Vagina (tissue), 2 donors: Measurements from ENCODE around the gene EFTUD2. TPM values are rescaled to one million over a fixed set of nuclear protein-coding genes. Genes with fewer than 3 reads are reported as not detected.

Source experiments
- DNase-seq, 2 donors: peaks; one replicate each; pipeline ENCODE4 v3.0.0-alpha.2; 2017; ENCODE audit errors: extremely low spot score in 2 of 2
- H3K27ac ChIP-seq: fragments of 200-600 bp; sonication (generic); one replicate; pipeline ENCODE4 v1.5.1; 2019
- H3K27me3 ChIP-seq: fragments of 200-600 bp; sonication (generic); one replicate; pipeline ENCODE4 v1.5.1; 2019
- H3K36me3 ChIP-seq, 2 donors: fragments of 200-600 bp; sonication (generic); one replicate each; pipeline ENCODE4 v1.5.1; 2017 to 2019
- H3K4me1 ChIP-seq: fragments of 200-600 bp; sonication (generic); one replicate; pipeline ENCODE4 v1.5.1; 2019
- H3K4me3 ChIP-seq, 2 donors: fragments of 200-600 bp; sonication (generic); 1 replicate in 1 of 2; 2 replicates in 1 of 2; pipeline ENCODE4 v1.5.1; 2016 to 2019
- H3K9me3 ChIP-seq: fragments of 200-600 bp; sonication (generic); one replicate; pipeline ENCODE4 v1.5.1; 2019
- CTCF ChIP-seq, 3 experiments: fragments of 450-650 bp in 2 of 3; fragments of 200-600 bp in 1 of 3; sonication (generic) in 1 of 3; IDR thresholded peaks; one replicate each; pipeline ENCODE4 v1.5.1; 2017 to 2019; ENCODE audit warnings: antibody characterized with exemption in 3 of 3, mild to moderate bottlenecking in 2 of 3, moderate library complexity in 2 of 3
- POLR2A ChIP-seq, 2 donors: fragments of 450-650 bp; IDR thresholded peaks; one replicate each; pipeline ENCODE4 v1.6.1; 2017; ENCODE audit warnings: antibody characterized with exemption in 2 of 2, mild to moderate bottlenecking in 2 of 2, moderate library complexity in 2 of 2
- POLR2AphosphoS5 ChIP-seq, 2 donors: sonication (generic); formaldehyde crosslinking; IDR thresholded peaks; one replicate each; pipeline ENCODE4 v1.9.0; 2017; ENCODE audit warnings: antibody characterized with exemption in 2 of 2, mild to moderate bottlenecking in 2 of 2, low read depth in 1 of 2; ENCODE audit not compliant: insufficient read depth in 1 of 2
- intact Hi-C: fragments of 100-400 bp; cut with DNase I; formaldehyde crosslinking; loops from one replicate; pipeline ENCODE4 v1.15.1; 2023
- total RNA-seq: library from RNA; depleted of rRNA; stranded (reverse); fragments of >200 nt; gene quantifications from one replicate; pipeline ENCODE4 v1.2.3, GENCODE V29; 2016

EFTUD2 gene
- total RNA-seq, 1 donor from 2014 or later = 55.5 TPM

GRCh38 chr17:44837196-44837595 is 62.0 kb downstream of the EFTUD2 start:
- intact Hi-C loops = no loop called here
- H3K27ac ChIP-seq = no peak overlapping the region
- no peaks in the 10 kb centered on the region for H3K4me1 ChIP-seq
- DNase-seq = no peak
- TF ChIP-seq CTCF (IDR thresholded peaks at IDR 0.05) (no peak), POLR2A (IDR thresholded peaks at IDR 0.05) (no peak), POLR2AphosphoS5 (IDR thresholded peaks at IDR 0.05; ENCODE audit: insufficient read depth in 1 of 2, low read depth in 1 of 2) (no peak)
- H3K9me3 ChIP-seq = no peaks in the 10 kb centered on the region
- no peaks in the 10 kb centered on the region for H3K27me3 ChIP-seq
- no peaks in the 10 kb centered on the region for H3K36me3 ChIP-seq
- H3K4me3 ChIP-seq = no peak overlapping the region

- no peak overlapping the region for H3K4me3 ChIP-seq
- no peaks in the 10 kb centered on the region for H3K27me3 ChIP-seq
- intact Hi-C loops = no loop called here
- no peak overlapping the region for H3K27ac ChIP-seq
- H3K9me3 ChIP-seq = no peaks in the 10 kb centered on the region
- H3K4me1 ChIP-seq = peaks cover 12% of the 10 kb centered on the region
- DNase-seq = no peak
- no peaks in the 10 kb centered on the region for H3K36me3 ChIP-seq
- TF ChIP-seq POLR2A (IDR thresholded peaks at IDR 0.05) (no peak), CTCF (IDR thresholded peaks at IDR 0.05) (no peak), POLR2AphosphoS5 (IDR thresholded peaks at IDR 0.05; ENCODE audit: insufficient read depth in 1 of 2, low read depth in 1 of 2) (no peak)
These were observed 66.4 kb downstream of the EFTUD2 start for GRCh38 chr17:44832805-44833204.

GRCh38 chr17:44831371-44831770 is 67.9 kb downstream of the EFTUD2 start:
- H3K4me3 ChIP-seq = no peak overlapping the region
- peaks cover 12% of the 10 kb centered on the region for H3K4me1 ChIP-seq
- no peaks in the 10 kb centered on the region for H3K27me3 ChIP-seq
- H3K36me3 ChIP-seq = no peaks in the 10 kb centered on the region
- intact Hi-C loops = no loop called here
- DNase-seq = no peak
- no peak for TF ChIP-seq POLR2A (IDR thresholded peaks at IDR 0.05)
- no peak for TF ChIP-seq CTCF (IDR thresholded peaks at IDR 0.05)
- TF ChIP-seq POLR2AphosphoS5 (IDR thresholded peaks at IDR 0.05; ENCODE audit: insufficient read depth in 1 of 2, low read depth in 1 of 2) = no peak
- H3K27ac ChIP-seq = no peak overlapping the region
- no peaks in the 10 kb centered on the region for H3K9me3 ChIP-seq

- H3K27me3 ChIP-seq = no peaks in the 10 kb centered on the region
- no peak for DNase-seq
- TF ChIP-seq CTCF (IDR thresholded peaks at IDR 0.05) = no peak
- no peak for TF ChIP-seq POLR2AphosphoS5 (IDR thresholded peaks at IDR 0.05; ENCODE audit: insufficient read depth in 1 of 2, low read depth in 1 of 2)
- no peak for TF ChIP-seq POLR2A (IDR thresholded peaks at IDR 0.05)
- peak overlapping the region; percentile 76 for H3K27ac ChIP-seq
- H3K4me1 ChIP-seq = peaks cover 12% of the 10 kb centered on the region
- intact Hi-C loops = no loop called here
- no peaks in the 10 kb centered on the region for H3K9me3 ChIP-seq
- peak overlapping the region; percentile 55 to 62 for H3K4me3 ChIP-seq
- H3K36me3 ChIP-seq = no peaks in the 10 kb centered on the region
These were observed 68.6 kb downstream of the EFTUD2 start for GRCh38 chr17:44830359-44831288.
